H1 (cell line): Measurements from ENCODE around the gene NPHP4. TPM values are rescaled to one million over a fixed set of nuclear protein-coding genes. Genes with fewer than 3 reads are reported as not detected.

Experiments used
- CHD1 ChIP-seq: IDR thresholded peaks from 2 replicates; pipeline ENCODE4 v1.6.1; 2012; ENCODE audit warnings: low read depth, low read length, improper control_type of control experiment
- CHD7 ChIP-seq: fragments of 300-600 bp; sonication (generic); IDR thresholded peaks from 2 replicates; pipeline ENCODE4 v1.7.1; 2012; ENCODE audit warnings: low read length, moderate library complexity, mild to moderate bottlenecking, inconsistent platforms; ENCODE audit not compliant: insufficient replicate concordance
- NANOG ChIP-seq: IDR thresholded peaks from 2 replicates; pipeline ENCODE4 v1.6.1; 2011; ENCODE audit warnings: low read length, low read depth, mild to moderate bottlenecking, inconsistent platforms; ENCODE audit not compliant: insufficient read depth, poor library complexity, severe bottlenecking
- RAD21 ChIP-seq, 2 experiments: IDR thresholded peaks in 1 of 2; conservative IDR thresholded peaks in 1 of 2; 2 replicates each; pipeline ENCODE4 v1.6.1; 2011; ENCODE audit warnings: low read depth in 2 of 2, low read length in 2 of 2, improper control_type of control experiment in 1 of 2, inconsistent platforms in 1 of 2, mild to moderate bottlenecking in 1 of 2, moderate library complexity in 1 of 2
- SP1 ChIP-seq: IDR thresholded peaks from 2 replicates; pipeline ENCODE4 v1.6.1; 2011; ENCODE audit warnings: low read depth, low read length
- TAF1 ChIP-seq: IDR thresholded peaks from 2 replicates; pipeline ENCODE4 v1.6.1; 2011; ENCODE audit warnings: mild to moderate bottlenecking, low read depth, low read length
- polyA plus RNA-seq, 7 experiments: library from polyadenylated mRNA; depleted of rRNA in 3 of 7; stranded (reverse) in 5 of 7; unstranded in 2 of 7; fragments of >200 nt in 5 of 7; fragments of 200-250 nt in 2 of 7; gene quantifications; 1 replicate in 5 of 7; 2 replicates in 1 of 7; 4 replicates in 1 of 7; pipeline versions ENCODE4 v1.2.1 to v1.2.3, GENCODE V29; 2011 to 2013; ENCODE audit warnings: missing spikeins in 2 of 7, mixed read lengths in 2 of 7
- total RNA-seq: library from RNA; stranded (reverse); fragmentation: NEBNext Ultra II Directional; extraction: Animal tissue kit (Norgen Biotek cat#: 25700); gene quantifications from 2 replicates; pipeline ENCODE4 v1.2.1, GENCODE V29; 2021

Gene NPHP4
- total and polyA plus RNA-seq, 2 of the 8 experiments (the other 6 are each of a cell fraction or from before 2014, with no cell fraction given), result 5.8 to 14.0 TPM

DNA sequence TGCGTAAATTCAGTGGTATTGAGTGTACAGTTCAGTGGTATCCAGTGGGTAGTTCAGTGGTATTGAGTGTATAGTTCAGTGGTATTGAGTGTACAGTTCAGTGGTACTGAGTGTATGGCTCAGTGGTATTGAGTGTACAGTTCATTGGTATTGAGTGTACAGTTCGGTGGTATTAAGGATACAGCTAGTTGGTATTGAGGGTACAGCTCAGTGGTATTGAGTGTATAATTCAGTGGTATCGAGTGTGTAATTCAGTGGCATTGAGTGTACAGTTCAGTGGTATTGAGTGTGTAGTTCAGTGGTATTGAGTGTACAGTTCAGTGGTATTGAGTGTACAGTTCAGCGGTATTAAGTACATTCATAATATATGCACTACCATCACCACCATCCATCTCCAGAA lies 30.0 kb upstream of the NPHP4 start (continued):
- TF ChIP-seq CHD7, result no peak
- no peak for TF ChIP-seq NANOG
- TF ChIP-seq TAF1, result no peak
- no peak for TF ChIP-seq CHD1
- no peak for TF ChIP-seq RAD21 (IDR thresholded peaks at IDR 0.05 in 1 of 2, conservative IDR thresholded peaks at IDR 0.05 in 1 of 2; ENCODE audit: low read depth in 2 of 2, low read length in 2 of 2)
- TF ChIP-seq SP1, result no peak
- TF ChIP-seq, all 59 proteins: peak for 0
